Measurements from ENCODE around the gene CCDC102B. TPM values are rescaled to one million over a fixed set of nuclear protein-coding genes. Genes with fewer than 3 reads are reported as not detected.

Gene CCDC102B
- total and polyA plus RNA-seq, 2 experiments from 2014 or later = 1.3 to 2.1 TPM

DNA sequence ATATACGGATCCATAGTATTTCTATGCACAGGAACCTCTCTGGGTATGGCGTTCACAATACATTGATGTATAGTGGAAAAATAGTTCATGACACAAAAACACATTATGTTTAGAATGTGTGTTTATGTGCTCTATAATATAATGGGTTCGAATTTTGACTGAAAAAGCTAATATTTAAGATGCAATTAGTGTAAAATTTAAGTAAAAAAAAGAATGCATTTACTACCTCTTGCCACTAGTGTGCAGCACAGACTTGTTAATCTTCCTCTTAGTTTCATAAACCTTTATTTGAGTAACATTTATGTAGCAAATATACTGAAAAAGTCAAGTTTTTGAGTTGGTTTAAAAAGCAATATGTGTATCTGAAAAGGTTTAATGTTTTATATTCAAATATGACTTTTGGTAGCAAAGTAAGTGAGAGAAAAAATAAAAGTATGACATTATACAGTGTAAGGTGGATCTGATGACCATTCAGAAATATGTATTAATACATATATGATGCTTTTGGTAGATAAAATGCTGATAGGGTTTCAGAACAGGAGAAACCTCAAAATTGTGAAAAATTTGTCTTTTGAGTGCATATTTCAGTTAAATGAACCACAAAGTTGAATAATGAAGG lies 49.4 kb downstream of the CCDC102B start:
- DNase-seq (ENCODE audit: low spot score) = peak; percentile 29
- no peak for ATAC-seq
- H3K36me3 Mint-ChIP-seq (ENCODE audit: low read depth) = no peaks in the 10 kb centered on the region

DNA sequence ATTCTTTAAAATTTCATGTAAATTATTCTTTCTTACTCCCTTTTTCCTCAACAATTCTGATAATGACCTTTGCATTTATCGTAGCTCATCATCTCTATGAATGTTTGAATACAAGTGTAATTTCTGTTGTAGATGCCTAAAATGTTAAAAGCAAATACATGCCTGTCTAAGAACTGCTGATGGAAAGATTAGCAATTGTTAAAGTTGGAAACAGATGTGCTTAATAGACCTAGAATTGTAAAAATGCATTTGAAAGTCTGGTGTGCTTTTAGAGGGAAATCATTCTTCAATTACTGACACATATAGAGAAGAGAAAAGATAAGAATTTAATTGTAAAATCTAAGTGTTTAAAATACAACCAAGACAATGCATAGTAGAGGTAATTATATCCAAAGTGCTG lies 50.4 kb downstream of the CCDC102B start:
- H3K36me3 ChIP-seq (ENCODE audit: insufficient read depth) = no peaks in the 10 kb centered on the region
- H3K79me2 ChIP-seq (replicated peaks; ENCODE audit: insufficient read depth) = no peaks in the 10 kb centered on the region
- no peak overlapping the region for H3K4me2 ChIP-seq
- H3F3A ChIP-seq (replicated peaks; ENCODE audit: low read depth) = no peaks in the 10 kb centered on the region
- TF ChIP-seq, protein P1, sequence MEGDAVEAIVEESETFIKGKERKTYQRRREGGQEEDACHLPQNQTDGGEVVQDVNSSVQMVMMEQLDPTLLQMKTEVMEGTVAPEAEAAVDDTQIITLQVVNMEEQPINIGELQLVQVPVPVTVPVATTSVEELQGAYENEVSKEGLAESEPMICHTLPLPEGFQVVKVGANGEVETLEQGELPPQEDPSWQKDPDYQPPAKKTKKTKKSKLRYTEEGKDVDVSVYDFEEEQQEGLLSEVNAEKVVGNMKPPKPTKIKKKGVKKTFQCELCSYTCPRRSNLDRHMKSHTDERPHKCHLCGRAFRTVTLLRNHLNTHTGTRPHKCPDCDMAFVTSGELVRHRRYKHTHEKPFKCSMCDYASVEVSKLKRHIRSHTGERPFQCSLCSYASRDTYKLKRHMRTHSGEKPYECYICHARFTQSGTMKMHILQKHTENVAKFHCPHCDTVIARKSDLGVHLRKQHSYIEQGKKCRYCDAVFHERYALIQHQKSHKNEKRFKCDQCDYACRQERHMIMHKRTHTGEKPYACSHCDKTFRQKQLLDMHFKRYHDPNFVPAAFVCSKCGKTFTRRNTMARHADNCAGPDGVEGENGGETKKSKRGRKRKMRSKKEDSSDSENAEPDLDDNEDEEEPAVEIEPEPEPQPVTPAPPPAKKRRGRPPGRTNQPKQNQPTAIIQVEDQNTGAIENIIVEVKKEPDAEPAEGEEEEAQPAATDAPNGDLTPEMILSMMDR (conservative IDR thresholded peaks at IDR 0.05; ENCODE audit: low read depth in 2 of 2) = no peak
- TF ChIP-seq ZNF114 (CRISPR knock-in tag; IDR thresholded peaks at IDR 0.05) (no peak), JUNB (IDR thresholded peaks at IDR 0.05; ENCODE audit: unreplicated experiment) (no peak)
- TF ChIP-seq, protein P2, sequence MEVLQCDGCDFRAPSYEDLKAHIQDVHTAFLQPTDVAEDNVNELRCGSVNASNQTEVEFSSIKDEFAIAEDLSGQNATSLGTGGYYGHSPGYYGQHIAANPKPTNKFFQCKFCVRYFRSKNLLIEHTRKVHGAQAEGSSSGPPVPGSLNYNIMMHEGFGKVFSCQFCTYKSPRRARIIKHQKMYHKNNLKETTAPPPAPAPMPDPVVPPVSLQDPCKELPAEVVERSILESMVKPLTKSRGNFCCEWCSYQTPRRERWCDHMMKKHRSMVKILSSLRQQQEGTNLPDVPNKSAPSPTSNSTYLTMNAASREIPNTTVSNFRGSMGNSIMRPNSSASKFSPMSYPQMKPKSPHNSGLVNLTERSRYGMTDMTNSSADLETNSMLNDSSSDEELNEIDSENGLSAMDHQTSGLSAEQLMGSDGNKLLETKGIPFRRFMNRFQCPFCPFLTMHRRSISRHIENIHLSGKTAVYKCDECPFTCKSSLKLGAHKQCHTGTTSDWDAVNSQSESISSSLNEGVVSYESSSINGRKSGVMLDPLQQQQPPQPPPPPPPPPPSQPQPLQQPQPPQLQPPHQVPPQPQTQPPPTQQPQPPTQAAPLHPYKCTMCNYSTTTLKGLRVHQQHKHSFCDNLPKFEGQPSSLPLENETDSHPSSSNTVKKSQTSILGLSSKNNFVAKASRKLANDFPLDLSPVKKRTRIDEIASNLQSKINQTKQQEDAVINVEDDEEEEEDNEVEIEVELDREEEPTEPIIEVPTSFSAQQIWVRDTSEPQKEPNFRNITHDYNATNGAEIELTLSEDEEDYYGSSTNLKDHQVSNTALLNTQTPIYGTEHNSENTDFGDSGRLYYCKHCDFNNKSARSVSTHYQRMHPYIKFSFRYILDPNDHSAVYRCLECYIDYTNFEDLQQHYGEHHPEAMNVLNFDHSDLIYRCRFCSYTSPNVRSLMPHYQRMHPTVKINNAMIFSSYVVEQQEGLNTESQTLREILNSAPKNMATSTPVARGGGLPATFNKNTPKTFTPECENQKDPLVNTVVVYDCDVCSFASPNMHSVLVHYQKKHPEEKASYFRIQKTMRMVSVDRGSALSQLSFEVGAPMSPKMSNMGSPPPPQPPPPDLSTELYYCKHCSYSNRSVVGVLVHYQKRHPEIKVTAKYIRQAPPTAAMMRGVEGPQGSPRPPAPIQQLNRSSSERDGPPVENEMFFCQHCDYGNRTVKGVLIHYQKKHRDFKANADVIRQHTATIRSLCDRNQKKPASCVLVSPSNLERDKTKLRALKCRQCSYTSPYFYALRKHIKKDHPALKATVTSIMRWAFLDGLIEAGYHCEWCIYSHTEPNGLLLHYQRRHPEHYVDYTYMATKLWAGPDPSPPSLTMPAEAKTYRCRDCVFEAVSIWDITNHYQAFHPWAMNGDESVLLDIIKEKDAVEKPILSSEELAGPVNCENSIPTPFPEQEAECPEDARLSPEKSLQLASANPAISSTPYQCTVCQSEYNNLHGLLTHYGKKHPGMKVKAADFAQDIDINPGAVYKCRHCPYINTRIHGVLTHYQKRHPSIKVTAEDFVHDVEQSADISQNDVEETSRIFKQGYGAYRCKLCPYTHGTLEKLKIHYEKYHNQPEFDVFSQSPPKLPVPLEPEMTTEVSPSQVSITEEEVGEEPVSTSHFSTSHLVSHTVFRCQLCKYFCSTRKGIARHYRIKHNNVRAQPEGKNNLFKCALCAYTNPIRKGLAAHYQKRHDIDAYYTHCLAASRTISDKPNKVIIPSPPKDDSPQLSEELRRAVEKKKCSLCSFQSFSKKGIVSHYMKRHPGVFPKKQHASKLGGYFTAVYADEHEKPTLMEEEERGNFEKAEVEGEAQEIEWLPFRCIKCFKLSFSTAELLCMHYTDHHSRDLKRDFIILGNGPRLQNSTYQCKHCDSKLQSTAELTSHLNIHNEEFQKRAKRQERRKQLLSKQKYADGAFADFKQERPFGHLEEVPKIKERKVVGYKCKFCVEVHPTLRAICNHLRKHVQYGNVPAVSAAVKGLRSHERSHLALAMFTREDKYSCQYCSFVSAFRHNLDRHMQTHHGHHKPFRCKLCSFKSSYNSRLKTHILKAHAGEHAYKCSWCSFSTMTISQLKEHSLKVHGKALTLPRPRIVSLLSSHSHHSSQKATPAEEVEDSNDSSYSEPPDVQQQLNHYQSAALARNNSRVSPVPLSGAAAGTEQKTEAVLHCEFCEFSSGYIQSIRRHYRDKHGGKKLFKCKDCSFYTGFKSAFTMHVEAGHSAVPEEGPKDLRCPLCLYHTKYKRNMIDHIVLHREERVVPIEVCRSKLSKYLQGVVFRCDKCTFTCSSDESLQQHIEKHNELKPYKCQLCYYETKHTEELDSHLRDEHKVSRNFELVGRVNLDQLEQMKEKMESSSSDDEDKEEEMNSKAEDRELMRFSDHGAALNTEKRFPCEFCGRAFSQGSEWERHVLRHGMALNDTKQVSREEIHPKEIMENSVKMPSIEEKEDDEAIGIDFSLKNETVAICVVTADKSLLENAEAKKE (CRISPR knock-in tag; IDR thresholded peaks at IDR 0.05) = no peak
- Mint-ChIP-seq H3K9me3 (no peaks in the 10 kb centered on the region), H3K27me3 (ENCODE audit: insufficient read depth, low read depth, poor library complexity) (no peaks in the 10 kb centered on the region), H3K4me3 (no peak overlapping the region), H3K4me1 (no peaks in the 10 kb centered on the region), H3K27ac (no peak overlapping the region), H3K36me3 (ENCODE audit: low read depth) (no peaks in the 10 kb centered on the region)
- no peak for DNase-seq (ENCODE audit: low spot score)
- no peaks in the 10 kb centered on the region for H3K4me1 ChIP-seq (ENCODE audit: insufficient read depth)
- H2AFZ ChIP-seq = no peak overlapping the region
- H3K4me3 ChIP-seq = no peak overlapping the region
- no peak for ATAC-seq
- H3K27ac ChIP-seq (ENCODE audit: low read depth) = no peak overlapping the region
- H3K9me2 ChIP-seq (ENCODE audit: insufficient read depth) = no peaks in the 10 kb centered on the region
- no peaks in the 10 kb centered on the region; the same call in 1 of the 2 replicates for H4K20me1 ChIP-seq (replicated peaks; ENCODE audit: insufficient read depth)
- no peaks in the 10 kb centered on the region for H3K27me3 ChIP-seq (ENCODE audit: insufficient read depth)

More for the DNA sequence above, 49.4 kb downstream of the CCDC102B start:
- Histone ChIP-seq H3K27ac (ENCODE audit: low read depth) (no peak overlapping the region), H3K27me3 (ENCODE audit: insufficient read depth) (no peaks in the 10 kb centered on the region), H3K36me3 (ENCODE audit: insufficient read depth) (no peaks in the 10 kb centered on the region), H4K20me1 (replicated peaks; ENCODE audit: insufficient read depth) (no peaks in the 10 kb centered on the region), H3K4me1 (ENCODE audit: insufficient read depth) (no peaks in the 10 kb centered on the region), H3K4me2 (no peak overlapping the region), H3F3A (replicated peaks; ENCODE audit: low read depth) (no peaks in the 10 kb centered on the region), H3K4me3 (no peak overlapping the region), H2AFZ (no peak overlapping the region), H3K9me2 (ENCODE audit: insufficient read depth) (no peaks in the 10 kb centered on the region), H3K79me2 (replicated peaks; ENCODE audit: insufficient read depth) (no peaks in the 10 kb centered on the region)
- Mint-ChIP-seq H3K27ac (no peak overlapping the region), H3K4me3 (no peak overlapping the region), H3K27me3 (ENCODE audit: insufficient read depth, low read depth, poor library complexity) (no peaks in the 10 kb centered on the region), H3K4me1 (no peaks in the 10 kb centered on the region), H3K9me3 (no peaks in the 10 kb centered on the region)
- TF ChIP-seq, protein P1 (conservative IDR thresholded peaks at IDR 0.05; ENCODE audit: low read depth in 2 of 2) = peak in 1 of 2 experiments; percentile 85; a peak in 3 of 4 replicates
- TF ChIP-seq POLR2AphosphoS5 (IDR thresholded peaks at IDR 0.05; ENCODE audit: low read depth) = no peak
